C4-2B (cell line): ENCODE results near the gene DEFB126.
"Not testable (repeated sequence)": the region's sequence is repeated elsewhere in the genome, so short reads cannot be mapped to it uniquely, and the experiment has no call there.

Source experiments
- H3K27ac ChIP-seq: fragments of 450-650 bp; 2 replicates; pipeline ENCODE4 v1.5.1; 2017
- CTCF ChIP-seq: fragments of 450-650 bp; conservative IDR thresholded peaks from 2 replicates; pipeline ENCODE4 v1.5.1; 2017; ENCODE audit warnings: mild to moderate bottlenecking
- ZFX ChIP-seq: fragments of 450-650 bp; IDR thresholded peaks from 2 replicates; pipeline ENCODE4 v1.6.1; 2017

DEFB126 gene

DNA sequence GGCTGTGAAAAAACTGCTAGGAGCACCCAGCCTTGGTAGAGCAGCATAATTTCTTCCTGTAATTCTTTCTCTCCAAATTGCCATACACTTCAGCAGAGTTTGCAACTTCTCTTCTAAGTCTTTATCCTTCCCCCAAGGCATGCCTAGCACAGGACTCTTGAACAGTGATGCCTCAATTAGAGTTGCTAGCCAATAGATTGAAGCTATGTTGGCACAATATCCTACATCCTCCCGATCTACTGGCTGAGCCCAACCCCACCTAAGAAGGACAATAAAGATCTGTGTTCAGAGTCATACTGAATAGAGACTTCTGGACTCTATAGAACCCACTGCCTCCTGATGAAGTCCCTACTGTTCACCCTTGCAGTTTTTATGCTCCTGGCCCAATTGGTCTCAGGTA, at the start of gene DEFB126:
Gene DEFB126 (plus strand): TSS at position 301 of the 400 bp plus-strand sequence. CDS start 39 bp downstream, at position 340.
- H3K27ac ChIP-seq = no peak within 1 kb of the TSS
- TF ChIP-seq CTCF = no peak

- H3K27ac ChIP-seq = no peak overlapping the region
- no peak for TF ChIP-seq ZFX
- no peak for TF ChIP-seq CTCF
Observed at GRCh38 chr20:93641-94040, 48.7 kb upstream of the DEFB126 start.

- no peak overlapping the region for H3K27ac ChIP-seq
- TF ChIP-seq ZFX = no peak
- no peak for TF ChIP-seq CTCF
Observed at GRCh38 chr20:95215-95614, 47.2 kb upstream of the DEFB126 start.

GRCh38 chr20:97691-98090, 44.7 kb upstream of the DEFB126 start:
- not testable (repeated sequence) for H3K27ac ChIP-seq

DNA sequence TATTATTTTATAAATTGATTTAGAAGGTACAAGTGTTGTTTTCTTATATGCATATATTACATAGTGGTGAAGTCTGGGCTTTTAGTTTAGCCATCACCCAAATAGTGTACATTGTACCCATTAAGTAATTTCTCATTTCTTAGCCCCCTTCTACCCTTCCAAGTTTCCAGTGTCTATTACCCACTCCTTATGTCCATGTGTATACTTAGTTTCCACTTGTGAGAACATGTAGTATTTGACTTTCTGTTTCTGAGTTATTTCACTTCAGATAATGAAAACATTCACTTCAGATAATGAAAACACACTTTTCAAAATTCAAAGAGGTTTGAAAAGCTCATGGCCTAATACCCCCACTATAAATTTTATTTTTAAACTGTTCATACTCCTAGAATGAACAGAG, 40.4 kb upstream of the DEFB126 start:
- no peak for TF ChIP-seq CTCF
- TF ChIP-seq ZFX = no peak
- H3K27ac ChIP-seq = no peak overlapping the region

DNA sequence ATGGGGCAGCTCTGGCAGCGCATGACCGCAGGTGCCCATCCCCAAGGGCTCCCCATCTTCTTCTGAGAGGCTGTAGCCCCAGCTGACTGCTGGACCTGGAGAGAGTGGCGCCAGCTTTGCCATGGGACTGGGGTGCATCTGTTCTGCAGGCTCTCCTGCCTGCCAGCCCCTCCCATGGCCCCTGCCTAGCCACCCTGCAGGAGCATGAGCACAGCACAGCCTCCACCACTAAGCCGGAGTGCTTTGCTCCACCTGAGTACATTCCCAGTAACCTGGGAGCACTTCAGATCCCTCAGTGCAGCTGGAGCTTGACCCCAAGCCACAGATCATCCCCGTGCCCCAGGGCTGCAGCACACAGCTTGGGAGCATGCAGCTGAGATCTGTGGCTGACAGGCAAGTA, 38.9 kb upstream of the DEFB126 start:
- TF ChIP-seq CTCF = no peak
- TF ChIP-seq ZFX = no peak
- H3K27ac ChIP-seq = no peak overlapping the region

DNA sequence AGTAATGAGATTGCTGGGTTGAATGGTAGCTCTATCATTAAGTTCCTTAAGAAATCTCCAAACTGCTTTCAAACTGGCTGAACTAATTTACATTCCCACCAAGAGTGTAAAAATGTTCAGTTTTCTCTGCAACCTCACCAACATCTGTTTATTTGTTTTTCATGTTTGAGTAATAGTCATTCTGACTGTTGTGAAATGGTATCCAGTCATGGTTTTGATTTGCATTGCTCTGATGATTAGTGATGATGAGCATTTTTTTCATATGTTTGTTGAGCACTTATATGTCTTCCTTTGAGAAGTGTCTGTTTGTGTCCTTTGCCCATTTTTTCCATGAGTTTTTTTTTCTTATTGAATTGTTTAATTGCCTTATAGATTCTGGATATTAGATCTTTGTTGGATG, 30.0 kb upstream of the DEFB126 start:
- TF ChIP-seq CTCF (no peak), ZFX (no peak)

GRCh38 chr20:117518-117917, 24.9 kb upstream of the DEFB126 start:
- H3K27ac ChIP-seq = no peak overlapping the region
- no peak for TF ChIP-seq CTCF
- no peak for TF ChIP-seq ZFX

More for the DNA sequence above, 30.0 kb upstream of the DEFB126 start:
- no peak overlapping the region for H3K27ac ChIP-seq

DNA sequence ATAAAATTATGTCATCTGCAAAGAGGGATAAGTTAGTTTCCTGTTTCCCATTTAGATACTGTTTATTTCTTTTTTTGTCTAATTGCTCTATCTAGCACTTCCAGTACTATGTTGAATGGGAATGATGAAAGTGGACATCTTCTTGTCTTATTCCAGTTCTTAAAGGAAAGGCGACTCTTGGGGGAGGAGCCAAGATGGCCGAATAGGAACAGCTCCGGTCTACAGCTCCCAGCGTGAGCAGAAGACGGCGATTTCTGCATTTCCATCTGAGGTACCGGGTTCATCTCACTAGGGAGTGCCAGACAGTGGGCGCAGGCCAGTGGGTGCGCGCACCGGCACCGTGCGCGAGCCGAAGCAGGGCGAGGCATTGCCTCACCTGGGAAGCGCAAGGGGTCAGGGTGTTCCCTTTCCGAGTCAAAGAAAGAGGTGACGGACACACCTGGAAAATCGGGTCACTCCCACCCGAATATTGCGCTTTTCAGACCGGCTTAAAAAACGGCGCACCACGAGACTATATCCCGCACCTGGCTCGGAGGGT, 12.5 kb upstream of the DEFB126 start:
- H3K27ac ChIP-seq = not testable (repeated sequence)
